ENCODE data around the gene CTSK.

DNA sequence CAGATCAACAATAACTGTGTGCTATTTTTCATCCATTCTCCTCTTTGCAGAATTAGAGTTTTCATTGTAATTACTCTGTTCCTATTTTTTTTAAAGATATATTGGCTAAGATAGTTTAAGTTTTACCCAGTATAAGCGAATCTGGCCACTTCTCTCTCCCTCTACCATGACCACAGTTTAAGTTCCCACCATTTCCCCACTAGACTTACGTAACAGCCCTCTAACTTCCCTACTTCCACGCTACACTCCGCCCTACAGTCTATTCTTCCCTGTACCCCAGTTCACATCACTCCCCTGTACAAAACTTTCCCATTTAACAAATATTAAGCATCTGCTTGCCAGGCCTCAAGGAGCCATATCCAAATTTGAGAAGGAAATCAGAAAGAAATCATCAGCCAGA, 16.5 kb downstream of the CTSK start:
- no peak for TF ChIP-seq POLR2A (IDR thresholded peaks at IDR 0.05)
- TF ChIP-seq, protein P1, sequence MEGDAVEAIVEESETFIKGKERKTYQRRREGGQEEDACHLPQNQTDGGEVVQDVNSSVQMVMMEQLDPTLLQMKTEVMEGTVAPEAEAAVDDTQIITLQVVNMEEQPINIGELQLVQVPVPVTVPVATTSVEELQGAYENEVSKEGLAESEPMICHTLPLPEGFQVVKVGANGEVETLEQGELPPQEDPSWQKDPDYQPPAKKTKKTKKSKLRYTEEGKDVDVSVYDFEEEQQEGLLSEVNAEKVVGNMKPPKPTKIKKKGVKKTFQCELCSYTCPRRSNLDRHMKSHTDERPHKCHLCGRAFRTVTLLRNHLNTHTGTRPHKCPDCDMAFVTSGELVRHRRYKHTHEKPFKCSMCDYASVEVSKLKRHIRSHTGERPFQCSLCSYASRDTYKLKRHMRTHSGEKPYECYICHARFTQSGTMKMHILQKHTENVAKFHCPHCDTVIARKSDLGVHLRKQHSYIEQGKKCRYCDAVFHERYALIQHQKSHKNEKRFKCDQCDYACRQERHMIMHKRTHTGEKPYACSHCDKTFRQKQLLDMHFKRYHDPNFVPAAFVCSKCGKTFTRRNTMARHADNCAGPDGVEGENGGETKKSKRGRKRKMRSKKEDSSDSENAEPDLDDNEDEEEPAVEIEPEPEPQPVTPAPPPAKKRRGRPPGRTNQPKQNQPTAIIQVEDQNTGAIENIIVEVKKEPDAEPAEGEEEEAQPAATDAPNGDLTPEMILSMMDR (IDR thresholded peaks at IDR 0.05), result no peak
